H9 (cell line): ENCODE data around the gene RHBDF1. TPM values are rescaled to one million over a fixed set of nuclear protein-coding genes. Genes with fewer than 3 reads are reported as not detected.

ENCODE experiments used
- DNase-seq: peaks from one replicate; pipeline ENCODE4 v3.0.0-alpha.2; 2017
- H2AFZ ChIP-seq: one replicate; pipeline ENCODE4 v1.6.1; 2013; ENCODE audit warnings: mild to moderate bottlenecking, low read length, control low read depth, moderate library complexity
- H2AK5ac ChIP-seq: 2 replicates; pipeline ENCODE4 v1.6.1; 2013; ENCODE audit warnings: low read length, control low read depth, mixed read lengths; ENCODE audit not compliant: insufficient read length
- H2BK120ac ChIP-seq: one replicate; pipeline ENCODE4 v1.6.1; 2013; ENCODE audit warnings: low read depth, mild to moderate bottlenecking, low read length, control low read depth, inconsistent platforms; ENCODE audit not compliant: poor library complexity, severe bottlenecking
- H2BK12ac ChIP-seq: 2 replicates; pipeline ENCODE4 v1.6.1; 2013; ENCODE audit warnings: low read length, control low read depth, mixed read lengths, low read depth; ENCODE audit not compliant: insufficient read length
- H2BK15ac ChIP-seq: 2 replicates; pipeline ENCODE4 v1.6.1; 2013; ENCODE audit warnings: low read depth, low read length, control low read depth
- H2BK20ac ChIP-seq: one replicate; pipeline ENCODE4 v1.6.1; 2013; ENCODE audit warnings: low read depth, mild to moderate bottlenecking, low read length, control low read depth, inconsistent platforms; ENCODE audit not compliant: poor library complexity, severe bottlenecking
- H2BK5ac ChIP-seq: 2 replicates; pipeline ENCODE4 v1.6.1; 2013; ENCODE audit warnings: low read length, control low read depth, mixed read lengths; ENCODE audit not compliant: insufficient read length
- H3K14ac ChIP-seq: 2 replicates; pipeline ENCODE4 v1.6.1; 2013; ENCODE audit warnings: low read length, control low read depth; ENCODE audit not compliant: insufficient read depth
- H3K18ac ChIP-seq: 2 replicates; pipeline ENCODE4 v1.6.1; 2013; ENCODE audit warnings: low read depth, mild to moderate bottlenecking, mixed read lengths, low read length, control low read depth; ENCODE audit not compliant: insufficient read length
- H3K23ac ChIP-seq: 2 replicates; pipeline ENCODE4 v1.6.1; 2013; ENCODE audit warnings: low read length, control low read depth, mixed read lengths, low read depth; ENCODE audit not compliant: insufficient read length
- H3K23me2 ChIP-seq: 2 replicates; pipeline ENCODE4 v1.6.1; 2013; ENCODE audit warnings: low read depth, mild to moderate bottlenecking, mixed read lengths, low read length, control low read depth; ENCODE audit not compliant: insufficient read length, poor library complexity, severe bottlenecking
- H3K27ac ChIP-seq: 2 replicates; pipeline ENCODE4 v1.5.1; 2013; ENCODE audit warnings: low read length, control low read depth, mixed read lengths, low read depth; ENCODE audit not compliant: insufficient read length
- H3K27me3 ChIP-seq: 2 replicates; pipeline ENCODE4 v1.6.1; 2013; ENCODE audit warnings: low read length, control low read depth, inconsistent platforms; ENCODE audit not compliant: insufficient read depth
- H3K4ac ChIP-seq: 2 replicates; pipeline ENCODE4 v1.6.1; 2013; ENCODE audit warnings: low read depth, mild to moderate bottlenecking, control low read depth, inconsistent platforms, low read length, moderate library complexity
- H3K4me1 ChIP-seq: 2 replicates; pipeline ENCODE4 v1.6.1; 2013; ENCODE audit warnings: low read length, control low read depth, inconsistent platforms; ENCODE audit not compliant: insufficient read depth
- H3K4me2 ChIP-seq: 2 replicates; pipeline ENCODE4 v1.6.1; 2013; ENCODE audit warnings: low read length, control low read depth, mixed read lengths; ENCODE audit not compliant: insufficient read length, insufficient read depth
- H3K56ac ChIP-seq: 2 replicates; pipeline ENCODE4 v1.6.1; 2013; ENCODE audit warnings: low read depth, mild to moderate bottlenecking, mixed read lengths, low read length, control low read depth; ENCODE audit not compliant: insufficient read length
- H3K79me1 ChIP-seq: 2 replicates; pipeline ENCODE4 v1.6.1; 2013; ENCODE audit warnings: low read depth, mild to moderate bottlenecking, moderate library complexity, low read length, control low read depth, inconsistent platforms; ENCODE audit not compliant: insufficient read depth, poor library complexity, severe bottlenecking
- H3K79me2 ChIP-seq: 2 replicates; pipeline ENCODE4 v1.6.1; 2013; ENCODE audit warnings: low read length, control low read depth, inconsistent platforms; ENCODE audit not compliant: insufficient read depth
- H3K9ac ChIP-seq: 2 replicates; pipeline ENCODE4 v1.6.1; 2013; ENCODE audit warnings: low read length, control low read depth, mixed read lengths; ENCODE audit not compliant: insufficient read length; ENCODE audit errors: extremely low read depth
- H3K9me3 ChIP-seq: one replicate; pipeline ENCODE4 v1.6.1; 2013; ENCODE audit warnings: low read depth, low read length, inconsistent platforms; ENCODE audit not compliant: control insufficient read depth
- H3T11ph ChIP-seq: one replicate; pipeline ENCODE4 v1.6.1; 2013; ENCODE audit warnings: mild to moderate bottlenecking, low read length, control low read depth, inconsistent platforms
- H4K20me1 ChIP-seq: one replicate; pipeline ENCODE4 v1.6.1; 2013; ENCODE audit not compliant: control insufficient read depth, insufficient read length, insufficient read depth
- H4K5ac ChIP-seq: 2 replicates; pipeline ENCODE4 v1.6.1; 2013; ENCODE audit warnings: low read depth, mild to moderate bottlenecking, mixed read lengths, low read length, control low read depth; ENCODE audit not compliant: insufficient read length
- H4K8ac ChIP-seq: replicated peaks from 2 replicates; pipeline ENCODE4 v1.6.1; 2013; ENCODE audit warnings: low read length, control low read depth, mixed read lengths, low read depth; ENCODE audit not compliant: insufficient read length
- H4K91ac ChIP-seq: 2 replicates; pipeline ENCODE4 v1.6.1; 2013; ENCODE audit warnings: low read depth, mild to moderate bottlenecking, moderate library complexity, mixed read lengths, low read length, control low read depth; ENCODE audit not compliant: insufficient read length
- H3K27ac Mint-ChIP-seq, 3 experiments: 2 replicates in 2 of 3; 3 replicates in 1 of 3; pipeline ENCODE4 v1.8.0; 2020 to 2021; ENCODE audit warnings: mixed read lengths in 3 of 3, mild to moderate bottlenecking in 1 of 3, moderate library complexity in 1 of 3
- H3K27me3 Mint-ChIP-seq: 2 replicates; pipeline ENCODE4 v1.8.0; 2021; ENCODE audit warnings: low read depth, mild to moderate bottlenecking, moderate library complexity, mixed read lengths
- H3K36me3 Mint-ChIP-seq, 3 experiments: 2 replicates in 2 of 3; 3 replicates in 1 of 3; pipeline ENCODE4 v1.8.0; 2020 to 2021; ENCODE audit warnings: low read depth in 3 of 3, mixed read lengths in 3 of 3; ENCODE audit not compliant: insufficient read depth in 1 of 3
- H3K4me1 Mint-ChIP-seq, 2 experiments: 2 replicates each; pipeline ENCODE4 v1.8.0; 2020; ENCODE audit warnings: mixed read lengths in 2 of 2
- H3K4me3 Mint-ChIP-seq, 2 experiments: 2 replicates in 1 of 2; 3 replicates in 1 of 2; pipeline ENCODE4 v1.8.0; 2020 to 2021; ENCODE audit warnings: mild to moderate bottlenecking in 2 of 2, mixed read lengths in 2 of 2, moderate library complexity in 1 of 2
- H3K9me3 Mint-ChIP-seq, 2 experiments: 2 replicates in 1 of 2; 3 replicates in 1 of 2; pipeline ENCODE4 v1.8.0; 2020; ENCODE audit warnings: mild to moderate bottlenecking in 2 of 2, mixed read lengths in 2 of 2, moderate library complexity in 1 of 2
- CTCF ChIP-seq: fragments of 200-600 bp; sonication (generic); conservative IDR thresholded peaks from 3 replicates; pipeline ENCODE4 v1.8.0; 2021; ENCODE audit warnings: antibody characterized with exemption, mild to moderate bottlenecking
- WGBS: extraction: QIAGEN DNeasy Blood & Tissue Kit; methylation state at CpG from one replicate; pipeline ENCODE4 v1.1.7; 2013; ENCODE audit warnings: missing lambda C conversion rate, low lambda C conversion rate, mixed read lengths; ENCODE audit not compliant: insufficient read length; ENCODE audit errors: extremely low coverage; 5-methylcytosine and 5-hydroxymethylcytosine counted together
- total RNA-seq: library from RNA; stranded (reverse); gene quantifications from 2 replicates; pipeline ENCODE4 v1.2.1, GENCODE V29; 2021

RHBDF1 gene
- total RNA-seq, 1 experiment from 2014 or later, result 34.6 TPM

GRCh38 chr16:94918-95265, 22.5 kb upstream of the RHBDF1 start:
- H3K27ac ChIP-seq, result no peak overlapping the region
- no peaks in the 10 kb centered on the region for H3K27me3 ChIP-seq
- H4K8ac ChIP-seq, result no peak overlapping the region
- H3K4me2 ChIP-seq, result no peak overlapping the region
- no peak overlapping the region for H3T11ph ChIP-seq
- WGBS, result no CpG with 5 or more reads among the region's 5 CpGs
- H3K4me1 ChIP-seq, result no peaks in the 10 kb centered on the region
- H4K91ac ChIP-seq, result no peak overlapping the region
- Mint-ChIP-seq H3K36me3 (peaks cover under 1 to 22% (median 12%) of the 10 kb centered on the region in 3 experiments; a peak in 6 of 7 replicates), H3K4me1 (peaks cover 0 to 2% of the 10 kb centered on the region in 2 experiments; a peak in 1 of 4 replicates), H3K27ac (no peak overlapping the region), H3K27me3 (no peaks in the 10 kb centered on the region), H3K4me3 (no peak overlapping the region), H3K9me3 (no peaks in the 10 kb centered on the region; a peak in 1 of 5 replicates)
- TF ChIP-seq CTCF, result no peak
- H4K20me1 ChIP-seq, result no peaks in the 10 kb centered on the region
- H3K14ac ChIP-seq, result no peak overlapping the region
- no peaks in the 10 kb centered on the region for H3K79me1 ChIP-seq
- H2BK15ac ChIP-seq, result no peak overlapping the region
- no peak overlapping the region for H3K18ac ChIP-seq
- no peak overlapping the region for H3K4ac ChIP-seq
- H2BK5ac ChIP-seq, result no peak overlapping the region
- H2AK5ac ChIP-seq, result no peak overlapping the region
- H2BK20ac ChIP-seq, result no peak overlapping the region
- H3K56ac ChIP-seq, result no peak overlapping the region
- H2AFZ ChIP-seq, result no peak overlapping the region
- no peak overlapping the region for H2BK120ac ChIP-seq
- no peaks in the 10 kb centered on the region for H3K23me2 ChIP-seq
- H3K9ac ChIP-seq, result no peak overlapping the region
- no peak overlapping the region for H3K23ac ChIP-seq
- H3K9me3 ChIP-seq, result no peaks in the 10 kb centered on the region
- no peak for DNase-seq
- no peak overlapping the region for H4K5ac ChIP-seq
- H3K79me2 ChIP-seq, result no peaks in the 10 kb centered on the region
- H2BK12ac ChIP-seq, result no peak overlapping the region
